ENCODE data around the gene THEMIS2.
"Not testable (repeated sequence)": the region's sequence is repeated elsewhere in the genome, so short reads cannot be mapped to it uniquely, and the experiment has no call there.

Gene THEMIS2

GRCh38 chr1:27872059-27872801, at the start of gene THEMIS2:
THEMIS2 (plus strand) TSS chr1:27872544; CDS start chr1:27872572, 28 bp downstream.
- DNase-seq (ENCODE audit: low read depth in 2 of 2), result peak; percentile 57 to 74

- no peak for DNase-seq (ENCODE audit: low read depth in 2 of 2)
Observed at GRCh38 chr1:27823784-27824183, 48.6 kb upstream of the THEMIS2 start.

GRCh38 chr1:27824411-27824810, 47.9 kb upstream of the THEMIS2 start:
- no peak for DNase-seq (ENCODE audit: low read depth in 2 of 2)

- DNase-seq (ENCODE audit: low read depth in 2 of 2), result not testable (repeated sequence)
Observed at GRCh38 chr1:27829339-27829960, 42.9 kb upstream of the THEMIS2 start.

- peak; percentile 73 to 76 for DNase-seq (ENCODE audit: low read depth in 2 of 2)
Observed at GRCh38 chr1:27830621-27831440, 41.5 kb upstream of the THEMIS2 start, which contains the start of gene PPP1R8. PPP1R8 (plus strand) TSS chr1:27830782; CDS start chr1:27830836, 54 bp downstream.

GRCh38 chr1:27831568-27832410, 40.6 kb upstream of the THEMIS2 start:
- DNase-seq (ENCODE audit: low read depth in 2 of 2), result no peak

- no peak for DNase-seq (ENCODE audit: low read depth in 2 of 2)
Observed at GRCh38 chr1:27832762-27833161, 39.6 kb upstream of the THEMIS2 start.

- no peak for DNase-seq (ENCODE audit: low read depth in 2 of 2)
Observed at GRCh38 chr1:27833470-27833869, 38.9 kb upstream of the THEMIS2 start.

GRCh38 chr1:27835046-27835445, 37.3 kb upstream of the THEMIS2 start:
- DNase-seq (ENCODE audit: low read depth in 2 of 2), result no peak

GRCh38 chr1:27835501-27835900, 36.8 kb upstream of the THEMIS2 start:
- DNase-seq (ENCODE audit: low read depth in 2 of 2), result no peak

- DNase-seq (ENCODE audit: low read depth in 2 of 2), result no peak
Observed at GRCh38 chr1:27849951-27850350, 22.4 kb upstream of the THEMIS2 start.

- no peak for DNase-seq (ENCODE audit: low read depth in 2 of 2)
Observed at GRCh38 chr1:27855085-27855484, 17.3 kb upstream of the THEMIS2 start.

GRCh38 chr1:27856561-27857343, 15.6 kb upstream of the THEMIS2 start:
- no peak for DNase-seq (ENCODE audit: low read depth in 2 of 2)

GRCh38 chr1:27857552-27857951, 14.8 kb upstream of the THEMIS2 start:
- DNase-seq (ENCODE audit: low read depth in 2 of 2), result not testable (repeated sequence)

GRCh38 chr1:27858072-27858948, 14.0 kb upstream of the THEMIS2 start:
- peak; percentile 66 to 75 for DNase-seq (ENCODE audit: low read depth in 2 of 2)

GRCh38 chr1:27858949-27859576, 13.3 kb upstream of the THEMIS2 start:
- no peak for DNase-seq (ENCODE audit: low read depth in 2 of 2)

GRCh38 chr1:27861436-27861835, 10.9 kb upstream of the THEMIS2 start:
- DNase-seq (ENCODE audit: low read depth in 2 of 2), result no peak

- DNase-seq (ENCODE audit: low read depth in 2 of 2), result no peak
Observed at GRCh38 chr1:27862004-27862403, 10.3 kb upstream of the THEMIS2 start.
